Suprapubic skin (tissue), 3 donors: ENCODE measurements around the gene MYBL2.

ENCODE experiments used
- CTCF ChIP-seq, 2 donors: fragments of 200-600 bp in 1 of 2; fragments of 450-650 bp in 1 of 2; sonication (generic) in 1 of 2; IDR thresholded peaks; one replicate each; pipeline ENCODE4 v1.5.1; 2016 to 2019; ENCODE audit warnings: antibody characterized with exemption in 2 of 2, mild to moderate bottlenecking in 1 of 2, moderate library complexity in 1 of 2
- POLR2AphosphoS5 ChIP-seq, 3 donors: sonication (generic); formaldehyde crosslinking; IDR thresholded peaks; one replicate each; pipeline ENCODE4 v1.6.1; 2017; ENCODE audit warnings: antibody characterized with exemption in 3 of 3

GRCh38 chr20:43731469-43731868 lies 64.6 kb downstream of the MYBL2 start:
- TF ChIP-seq CTCF (IDR thresholded peaks at IDR 0.05) (no peak), POLR2AphosphoS5 (IDR thresholded peaks at IDR 0.05) (no peak)
